ENCODE results near the gene BICDL1.

BICDL1 gene

DNA sequence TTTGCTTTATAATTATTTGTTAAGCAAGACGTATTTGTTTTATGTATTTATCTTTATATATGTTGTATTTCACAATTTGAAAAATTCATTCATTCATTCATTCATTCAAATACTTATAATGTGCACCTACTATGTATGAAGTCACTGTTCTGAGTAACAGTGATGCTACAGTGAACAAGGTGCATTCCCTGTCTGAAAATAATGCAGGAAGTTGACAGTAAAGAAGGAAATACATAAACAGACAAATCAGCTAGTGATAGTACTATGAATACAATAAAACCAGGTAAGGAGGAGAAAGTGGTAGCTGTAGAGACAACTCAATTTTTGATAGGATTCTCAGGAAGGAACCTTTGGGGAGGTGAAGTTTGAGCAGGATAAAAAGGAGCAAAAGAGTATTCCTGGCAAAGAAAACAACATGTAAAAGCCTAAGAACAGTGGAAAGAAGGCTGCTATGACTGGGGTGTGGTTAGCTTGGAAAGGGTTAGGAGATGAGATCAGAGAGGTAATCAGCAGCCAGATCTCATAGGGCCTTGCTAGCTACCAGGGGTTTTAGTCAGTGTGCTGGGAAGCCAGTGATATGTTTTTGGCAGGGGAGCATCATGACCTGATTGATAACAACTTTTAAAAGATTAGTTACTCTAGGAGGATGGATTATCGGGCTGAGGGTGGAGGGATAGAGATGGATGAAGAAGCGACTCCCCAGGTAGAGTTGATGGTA lies 17.4 kb downstream of the BICDL1 start (continued):
- TF ChIP-seq, protein P1, sequence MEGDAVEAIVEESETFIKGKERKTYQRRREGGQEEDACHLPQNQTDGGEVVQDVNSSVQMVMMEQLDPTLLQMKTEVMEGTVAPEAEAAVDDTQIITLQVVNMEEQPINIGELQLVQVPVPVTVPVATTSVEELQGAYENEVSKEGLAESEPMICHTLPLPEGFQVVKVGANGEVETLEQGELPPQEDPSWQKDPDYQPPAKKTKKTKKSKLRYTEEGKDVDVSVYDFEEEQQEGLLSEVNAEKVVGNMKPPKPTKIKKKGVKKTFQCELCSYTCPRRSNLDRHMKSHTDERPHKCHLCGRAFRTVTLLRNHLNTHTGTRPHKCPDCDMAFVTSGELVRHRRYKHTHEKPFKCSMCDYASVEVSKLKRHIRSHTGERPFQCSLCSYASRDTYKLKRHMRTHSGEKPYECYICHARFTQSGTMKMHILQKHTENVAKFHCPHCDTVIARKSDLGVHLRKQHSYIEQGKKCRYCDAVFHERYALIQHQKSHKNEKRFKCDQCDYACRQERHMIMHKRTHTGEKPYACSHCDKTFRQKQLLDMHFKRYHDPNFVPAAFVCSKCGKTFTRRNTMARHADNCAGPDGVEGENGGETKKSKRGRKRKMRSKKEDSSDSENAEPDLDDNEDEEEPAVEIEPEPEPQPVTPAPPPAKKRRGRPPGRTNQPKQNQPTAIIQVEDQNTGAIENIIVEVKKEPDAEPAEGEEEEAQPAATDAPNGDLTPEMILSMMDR (tag by site-specific recombination; IDR thresholded peaks at IDR 0.05): no peak
- TF ChIP-seq ZNF311 (tag by site-specific recombination; IDR thresholded peaks at IDR 0.05; ENCODE audit: borderline replicate concordance) (no peak), ZNF202 (tag by site-specific recombination; IDR thresholded peaks at IDR 0.05; ENCODE audit: borderline replicate concordance) (no peak), ZNF510 (tag by site-specific recombination; IDR thresholded peaks at IDR 0.05; ENCODE audit: insufficient replicate concordance) (no peak), ZNF488 (tag by site-specific recombination; IDR thresholded peaks at IDR 0.05) (no peak), ZNF571 (tag by site-specific recombination; IDR thresholded peaks at IDR 0.05) (no peak), ZNF600 (tag by site-specific recombination; IDR thresholded peaks at IDR 0.05) (no peak), ZNF23 (tag by site-specific recombination; IDR thresholded peaks at IDR 0.05; ENCODE audit: borderline replicate concordance) (no peak), KLF10 (tag by site-specific recombination; IDR thresholded peaks at IDR 0.05) (no peak)

- Histone ChIP-seq H3K4me3 (ENCODE audit: low read depth, low read length) (no peak overlapping the region), H3K36me3 (ENCODE audit: control insufficient read depth in 2 of 2, insufficient read depth in 1 of 2, low read length in 2 of 2) (no peaks in the 10 kb centered on the region), H3K4me1 (ENCODE audit: control insufficient read depth, insufficient read depth, low read length) (no peaks in the 10 kb centered on the region), H3K27ac (ENCODE audit: extremely low read depth, low read depth, low read length) (no peak overlapping the region), H3K9me3 (ENCODE audit: control insufficient read depth, insufficient read depth, low read depth, low read length) (no peaks in the 10 kb centered on the region)
- CTCF ChIA-PET: interaction anchor here (0.6 to 1.1 kb wide), 2 partner anchors 18 to 38 kb away, joined by 3 to 4 read pairs; partner anchors contain the start of gene BICDL1
- TF ChIP-seq ZNF302 (tag by site-specific recombination; IDR thresholded peaks at IDR 0.05; ENCODE audit: low read depth): no peak
- no peak for TF ChIP-seq KLF10 (tag by site-specific recombination; IDR thresholded peaks at IDR 0.05)
- no peak for TF ChIP-seq MEIS1 (CRISPR knock-in tag; IDR thresholded peaks at IDR 0.05; ENCODE audit: borderline replicate concordance)
- TF ChIP-seq ZNF248 (tag by site-specific recombination; IDR thresholded peaks at IDR 0.05): no peak
- TF ChIP-seq ZNF514 (tag by site-specific recombination; IDR thresholded peaks at IDR 0.05): no peak
- TF ChIP-seq OVOL3 (tag by site-specific recombination; IDR thresholded peaks at IDR 0.05): no peak
- POLR2A ChIA-PET: no interaction called here
These were observed 18.2 kb downstream of the BICDL1 start for GRCh38 chr12:120007272-120007671.

DNA sequence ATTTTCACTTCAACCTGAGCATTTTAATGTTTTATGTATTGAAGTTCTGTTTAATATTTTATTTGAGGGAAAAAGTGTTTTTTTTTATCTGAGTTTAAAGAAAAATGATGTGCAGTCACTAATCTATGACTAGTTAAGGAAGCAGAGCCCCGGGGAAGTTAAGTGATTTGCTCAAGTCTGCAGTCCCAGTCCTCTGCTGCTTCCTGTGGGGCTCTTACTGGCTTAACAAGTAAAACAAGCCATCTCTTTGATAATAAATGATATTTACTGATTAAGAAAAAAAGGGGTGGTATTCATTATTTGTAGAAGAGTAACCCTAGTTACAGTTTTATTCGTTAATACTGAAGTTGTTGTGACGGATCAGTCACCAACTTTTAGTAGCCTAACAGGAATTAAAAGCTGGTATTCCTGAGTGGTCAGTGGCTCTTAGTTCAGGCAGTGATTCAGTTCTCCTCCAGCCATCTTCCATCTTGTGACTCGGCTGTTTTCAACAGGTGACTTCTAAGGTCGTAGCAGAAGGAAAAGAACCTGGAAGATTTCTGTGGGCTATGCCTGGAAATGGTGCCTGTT lies 21.7 kb downstream of the BICDL1 start:
- no peaks in the 10 kb centered on the region for H3K36me3 ChIP-seq (ENCODE audit: control insufficient read depth in 2 of 2, insufficient read depth in 1 of 2, low read length in 2 of 2)
- TF ChIP-seq REPIN1 (tag by site-specific recombination; IDR thresholded peaks at IDR 0.05; ENCODE audit: low read depth) (no peak), SCRT2 (tag by site-specific recombination; IDR thresholded peaks at IDR 0.05) (peak; percentile 46), ZNF324 (tag by site-specific recombination; IDR thresholded peaks at IDR 0.05) (no peak), ZNF341 (tag by site-specific recombination; IDR thresholded peaks at IDR 0.05; ENCODE audit: low read depth) (no peak), ZNF610 (tag by site-specific recombination; IDR thresholded peaks at IDR 0.05; ENCODE audit: borderline replicate concordance) (no peak)
- no peaks in the 10 kb centered on the region for H3K4me1 ChIP-seq (ENCODE audit: control insufficient read depth, insufficient read depth, low read length)
- H3K4me3 ChIP-seq (ENCODE audit: low read depth, low read length): no peak overlapping the region
- no peak overlapping the region for H3K27ac ChIP-seq (ENCODE audit: extremely low read depth, low read depth, low read length)
- CTCF ChIA-PET: interaction anchor here (0.6 kb wide), 1 partner anchor 342 kb away, joined by 3 read pairs; the partner anchor contains the start of gene PRKAB1
- H3K9me3 ChIP-seq (ENCODE audit: control insufficient read depth, insufficient read depth, low read depth, low read length): no peaks in the 10 kb centered on the region
- POLR2A ChIA-PET: no interaction called here
